SU-DHL-6 (cell line): ENCODE data around the gene NPSR1.

Experiments
- EZH2phosphoT487 ChIP-seq: fragments of 200-600 bp; sonication (generic), shearing (Covaris generic); conservative IDR thresholded peaks from 2 replicates; pipeline ENCODE4 v1.6.1; 2018; ENCODE audit warnings: mild to moderate bottlenecking, antibody characterized with exemption, low read length, moderate library complexity, mixed read lengths
- TF ChIP-seq, protein P1 (sequence below): fragments of 200-600 bp; sonication (generic); IDR thresholded peaks from one replicate; pipeline ENCODE4 v1.5.1; 2017; ENCODE audit warnings: antibody characterized with exemption, mild to moderate bottlenecking, low read length, moderate library complexity; ENCODE audit not compliant: insufficient read depth, poor library complexity, severe bottlenecking

GRCh38 chr7:34696415-34696814 is 38.4 kb downstream of the NPSR1 start:
- TF ChIP-seq, protein P1, sequence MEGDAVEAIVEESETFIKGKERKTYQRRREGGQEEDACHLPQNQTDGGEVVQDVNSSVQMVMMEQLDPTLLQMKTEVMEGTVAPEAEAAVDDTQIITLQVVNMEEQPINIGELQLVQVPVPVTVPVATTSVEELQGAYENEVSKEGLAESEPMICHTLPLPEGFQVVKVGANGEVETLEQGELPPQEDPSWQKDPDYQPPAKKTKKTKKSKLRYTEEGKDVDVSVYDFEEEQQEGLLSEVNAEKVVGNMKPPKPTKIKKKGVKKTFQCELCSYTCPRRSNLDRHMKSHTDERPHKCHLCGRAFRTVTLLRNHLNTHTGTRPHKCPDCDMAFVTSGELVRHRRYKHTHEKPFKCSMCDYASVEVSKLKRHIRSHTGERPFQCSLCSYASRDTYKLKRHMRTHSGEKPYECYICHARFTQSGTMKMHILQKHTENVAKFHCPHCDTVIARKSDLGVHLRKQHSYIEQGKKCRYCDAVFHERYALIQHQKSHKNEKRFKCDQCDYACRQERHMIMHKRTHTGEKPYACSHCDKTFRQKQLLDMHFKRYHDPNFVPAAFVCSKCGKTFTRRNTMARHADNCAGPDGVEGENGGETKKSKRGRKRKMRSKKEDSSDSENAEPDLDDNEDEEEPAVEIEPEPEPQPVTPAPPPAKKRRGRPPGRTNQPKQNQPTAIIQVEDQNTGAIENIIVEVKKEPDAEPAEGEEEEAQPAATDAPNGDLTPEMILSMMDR, result no peak
- TF ChIP-seq EZH2phosphoT487, result no peak
